ENCODE results near the gene NFKBIL1.
A peak's percentile ranks its signal among the peaks of the same experiment; 100 is the strongest.
"Not testable (repeated sequence)": the region's sequence is repeated elsewhere in the genome, so short reads cannot be mapped to it uniquely, and the experiment has no call there.

The NFKBIL1 gene

GRCh38 chr6:31546958-31547726, at the start of gene NFKBIL1:
Gene NFKBIL1, plus strand, starts transcription at chr6:31547608. Its CDS starts 87 bp downstream, at chr6:31547695.
- ATAC-seq, result peak; percentile 92

DNA sequence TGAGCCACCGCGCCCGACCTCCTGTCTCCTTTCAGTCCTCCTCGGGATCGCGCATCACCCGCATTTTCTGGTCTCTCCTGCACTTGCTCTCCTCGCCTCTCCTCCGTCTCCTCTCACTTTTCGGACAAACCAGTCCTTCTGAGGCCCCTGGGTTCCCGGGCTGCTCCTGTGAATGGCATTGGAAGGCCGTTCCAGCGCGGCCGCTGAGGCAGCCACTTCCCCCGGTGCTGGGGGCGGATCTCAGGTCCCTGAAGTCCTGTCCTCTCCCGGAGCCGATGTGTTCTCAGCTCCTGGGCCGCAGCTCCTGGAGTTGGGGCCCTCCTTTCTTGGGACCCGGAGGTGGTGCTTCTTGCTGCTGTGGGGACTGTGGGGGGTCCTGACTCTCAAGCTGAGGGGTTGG, 48.7 kb upstream of the NFKBIL1 start:
- no peak for ATAC-seq
- no peak for TF ChIP-seq OSR1 (CRISPR knock-in tag; IDR thresholded peaks at IDR 0.05)
- TF ChIP-seq RARB (CRISPR knock-in tag; IDR thresholded peaks at IDR 0.05), result no peak
- no peak for TF ChIP-seq ESRRG (CRISPR knock-in tag; IDR thresholded peaks at IDR 0.05)
- no peak for TF ChIP-seq ZNF565 (CRISPR knock-in tag; conservative IDR thresholded peaks at IDR 0.05; ENCODE audit: low read depth)
- no peak for TF ChIP-seq GLIS3 (CRISPR knock-in tag; IDR thresholded peaks at IDR 0.05)
- TF ChIP-seq ARNTL (CRISPR knock-in tag; IDR thresholded peaks at IDR 0.05; ENCODE audit: borderline replicate concordance, low read depth), result no peak
- no peak for TF ChIP-seq CSDC2 (CRISPR knock-in tag; IDR thresholded peaks at IDR 0.05)
- TF ChIP-seq ISL1 (CRISPR knock-in tag; IDR thresholded peaks at IDR 0.05), result no peak
- TF ChIP-seq TOX (CRISPR knock-in tag; IDR thresholded peaks at IDR 0.05; ENCODE audit: borderline replicate concordance), result no peak
- no peak for TF ChIP-seq ZFP3 (CRISPR knock-in tag; IDR thresholded peaks at IDR 0.05)
- TF ChIP-seq TCF4 (CRISPR knock-in tag; IDR thresholded peaks at IDR 0.05; ENCODE audit: borderline replicate concordance), result no peak
- no peak for TF ChIP-seq PPARA (CRISPR knock-in tag; IDR thresholded peaks at IDR 0.05; ENCODE audit: borderline replicate concordance)
- TF ChIP-seq CSRNP3 (CRISPR knock-in tag; IDR thresholded peaks at IDR 0.05), result no peak
- no peak for TF ChIP-seq ZNF70 (CRISPR knock-in tag; IDR thresholded peaks at IDR 0.05)
- TF ChIP-seq, protein P1, sequence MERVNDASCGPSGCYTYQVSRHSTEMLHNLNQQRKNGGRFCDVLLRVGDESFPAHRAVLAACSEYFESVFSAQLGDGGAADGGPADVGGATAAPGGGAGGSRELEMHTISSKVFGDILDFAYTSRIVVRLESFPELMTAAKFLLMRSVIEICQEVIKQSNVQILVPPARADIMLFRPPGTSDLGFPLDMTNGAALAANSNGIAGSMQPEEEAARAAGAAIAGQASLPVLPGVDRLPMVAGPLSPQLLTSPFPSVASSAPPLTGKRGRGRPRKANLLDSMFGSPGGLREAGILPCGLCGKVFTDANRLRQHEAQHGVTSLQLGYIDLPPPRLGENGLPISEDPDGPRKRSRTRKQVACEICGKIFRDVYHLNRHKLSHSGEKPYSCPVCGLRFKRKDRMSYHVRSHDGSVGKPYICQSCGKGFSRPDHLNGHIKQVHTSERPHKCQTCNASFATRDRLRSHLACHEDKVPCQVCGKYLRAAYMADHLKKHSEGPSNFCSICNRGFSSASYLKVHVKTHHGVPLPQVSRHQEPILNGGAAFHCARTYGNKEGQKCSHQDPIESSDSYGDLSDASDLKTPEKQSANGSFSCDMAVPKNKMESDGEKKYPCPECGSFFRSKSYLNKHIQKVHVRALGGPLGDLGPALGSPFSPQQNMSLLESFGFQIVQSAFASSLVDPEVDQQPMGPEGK (CRISPR knock-in tag; IDR thresholded peaks at IDR 0.05; ENCODE audit: borderline replicate concordance), result no peak

More at GRCh38 chr6:31546958-31547726, at the start of gene NFKBIL1:
- TF ChIP-seq OSR1 (CRISPR knock-in tag; IDR thresholded peaks at IDR 0.05) (no peak), ZNF70 (CRISPR knock-in tag; IDR thresholded peaks at IDR 0.05) (no peak), CSDC2 (CRISPR knock-in tag; IDR thresholded peaks at IDR 0.05) (no peak), SNAI2 (CRISPR knock-in tag; IDR thresholded peaks at IDR 0.05) (no peak), RARB (CRISPR knock-in tag; IDR thresholded peaks at IDR 0.05) (no peak)
- TF ChIP-seq, protein P1 (CRISPR knock-in tag; IDR thresholded peaks at IDR 0.05; ENCODE audit: borderline replicate concordance), result peak; percentile 93; the same call in 1 of the 2 replicates
- TF ChIP-seq, protein P2, sequence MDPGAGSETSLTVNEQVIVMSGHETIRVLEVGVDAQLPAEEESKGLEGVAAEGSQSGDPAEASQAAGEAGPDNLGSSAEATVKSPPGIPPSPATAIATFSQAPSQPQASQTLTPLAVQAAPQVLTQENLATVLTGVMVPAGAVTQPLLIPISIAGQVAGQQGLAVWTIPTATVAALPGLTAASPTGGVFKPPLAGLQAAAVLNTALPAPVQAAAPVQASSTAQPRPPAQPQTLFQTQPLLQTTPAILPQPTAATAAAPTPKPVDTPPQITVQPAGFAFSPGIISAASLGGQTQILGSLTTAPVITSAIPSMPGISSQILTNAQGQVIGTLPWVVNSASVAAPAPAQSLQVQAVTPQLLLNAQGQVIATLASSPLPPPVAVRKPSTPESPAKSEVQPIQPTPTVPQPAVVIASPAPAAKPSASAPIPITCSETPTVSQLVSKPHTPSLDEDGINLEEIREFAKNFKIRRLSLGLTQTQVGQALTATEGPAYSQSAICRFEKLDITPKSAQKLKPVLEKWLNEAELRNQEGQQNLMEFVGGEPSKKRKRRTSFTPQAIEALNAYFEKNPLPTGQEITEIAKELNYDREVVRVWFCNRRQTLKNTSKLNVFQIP (CRISPR knock-in tag; IDR thresholded peaks at IDR 0.05; ENCODE audit: borderline replicate concordance, low read depth), result peak; percentile 55; the same call in 1 of the 2 replicates
- TF ChIP-seq, protein P3, sequence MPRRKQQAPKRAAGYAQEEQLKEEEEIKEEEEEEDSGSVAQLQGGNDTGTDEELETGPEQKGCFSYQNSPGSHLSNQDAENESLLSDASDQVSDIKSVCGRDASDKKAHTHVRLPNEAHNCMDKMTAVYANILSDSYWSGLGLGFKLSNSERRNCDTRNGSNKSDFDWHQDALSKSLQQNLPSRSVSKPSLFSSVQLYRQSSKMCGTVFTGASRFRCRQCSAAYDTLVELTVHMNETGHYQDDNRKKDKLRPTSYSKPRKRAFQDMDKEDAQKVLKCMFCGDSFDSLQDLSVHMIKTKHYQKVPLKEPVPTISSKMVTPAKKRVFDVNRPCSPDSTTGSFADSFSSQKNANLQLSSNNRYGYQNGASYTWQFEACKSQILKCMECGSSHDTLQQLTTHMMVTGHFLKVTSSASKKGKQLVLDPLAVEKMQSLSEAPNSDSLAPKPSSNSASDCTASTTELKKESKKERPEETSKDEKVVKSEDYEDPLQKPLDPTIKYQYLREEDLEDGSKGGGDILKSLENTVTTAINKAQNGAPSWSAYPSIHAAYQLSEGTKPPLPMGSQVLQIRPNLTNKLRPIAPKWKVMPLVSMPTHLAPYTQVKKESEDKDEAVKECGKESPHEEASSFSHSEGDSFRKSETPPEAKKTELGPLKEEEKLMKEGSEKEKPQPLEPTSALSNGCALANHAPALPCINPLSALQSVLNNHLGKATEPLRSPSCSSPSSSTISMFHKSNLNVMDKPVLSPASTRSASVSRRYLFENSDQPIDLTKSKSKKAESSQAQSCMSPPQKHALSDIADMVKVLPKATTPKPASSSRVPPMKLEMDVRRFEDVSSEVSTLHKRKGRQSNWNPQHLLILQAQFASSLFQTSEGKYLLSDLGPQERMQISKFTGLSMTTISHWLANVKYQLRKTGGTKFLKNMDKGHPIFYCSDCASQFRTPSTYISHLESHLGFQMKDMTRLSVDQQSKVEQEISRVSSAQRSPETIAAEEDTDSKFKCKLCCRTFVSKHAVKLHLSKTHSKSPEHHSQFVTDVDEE (CRISPR knock-in tag; IDR thresholded peaks at IDR 0.05), result peak; percentile 61; the same call in 1 of the 2 replicates

GRCh38 chr6:31499648-31500047, 47.8 kb upstream of the NFKBIL1 start:
- not testable (repeated sequence) for ATAC-seq

All from SK-N-SH treated with all-trans-retinoic acid at 6 μM for 48 hours (cell line).